ENCODE measurements around the gene DDOST. TPM values are rescaled to one million over a fixed set of nuclear protein-coding genes. Genes with fewer than 3 reads are reported as not detected.

The DDOST gene
- total RNA-seq, 4 donors from 2014 or later, result 70.3 to 157 (median 105) TPM

- peaks cover 0 to 4% (median 0%) of the 10 kb centered on the region in 4 donors for H3K4me1 ChIP-seq
- no peak for DNase-seq
- in situ Hi-C loops (cut with MboI; ENCODE audit: low pct_ligation_motif_present in 1 of 4, low pct_unique_long_range_greater_than_20kb in 1 of 4, low sequenced_read_pairs in 3 of 4) (no loop called here), intact Hi-C loops (cut with DNase I; ENCODE audit: low total_unique reads) (no loop called here)
- no peak overlapping the region for H3K4me3 ChIP-seq
- no peaks in the 10 kb centered on the region for H3K36me3 ChIP-seq
- H3K9me3 ChIP-seq, result no peaks in the 10 kb centered on the region
- H3K27ac ChIP-seq, result no peak overlapping the region
- no peak for TF ChIP-seq CTCF (IDR thresholded peaks at IDR 0.05)
- TF ChIP-seq POLR2AphosphoS5 (IDR thresholded peaks at IDR 0.05), result no peak
- TF ChIP-seq EP300 (IDR thresholded peaks at IDR 0.05; ENCODE audit: low read depth), result no peak
- TF ChIP-seq POLR2A (IDR thresholded peaks at IDR 0.05), result no peak
- 71 to 81% methylated on average over 1 of the region's 1 CpG for WGBS, 2 donors (ENCODE audit: low coverage in 1 of 2)
- no peaks in the 10 kb centered on the region for H3K27me3 ChIP-seq
Measured at GRCh38 chr1:20619999-20620398, 41.2 kb downstream of the DDOST start.

GRCh38 chr1:20618550-20618949, 42.6 kb downstream of the DDOST start:
- H3K9me3 ChIP-seq, result no peaks in the 10 kb centered on the region
- TF ChIP-seq EP300 (IDR thresholded peaks at IDR 0.05; ENCODE audit: low read depth) (no peak), POLR2AphosphoS5 (IDR thresholded peaks at IDR 0.05) (no peak), CTCF (IDR thresholded peaks at IDR 0.05) (no peak), POLR2A (IDR thresholded peaks at IDR 0.05) (no peak)
- no peak overlapping the region for H3K27ac ChIP-seq
- no peaks in the 10 kb centered on the region for H3K27me3 ChIP-seq
- 56% methylated on average over 4 of the region's 4 CpGs; no CpG with 5 or more reads in 1 of the 2 donors for WGBS, 2 donors (ENCODE audit: low coverage in 1 of 2)
- no peak overlapping the region for H3K4me3 ChIP-seq
- no peak for DNase-seq
- in situ Hi-C loops (cut with MboI; ENCODE audit: low pct_ligation_motif_present in 1 of 4, low pct_unique_long_range_greater_than_20kb in 1 of 4, low sequenced_read_pairs in 3 of 4) (no loop called here), intact Hi-C loops (cut with DNase I; ENCODE audit: low total_unique reads) (no loop called here)
- H3K4me1 ChIP-seq, result peaks cover 9 to 18% (median 9%) of the 10 kb centered on the region in 4 donors
- no peaks in the 10 kb centered on the region for H3K36me3 ChIP-seq

- 75% methylated on average over 3 of the region's 3 CpGs for WGBS, 2 donors (ENCODE audit: low coverage in 1 of 2)
- peaks cover 9 to 27% (median 16%) of the 10 kb centered on the region in 4 donors for H3K4me1 ChIP-seq
- H3K27me3 ChIP-seq, result no peaks in the 10 kb centered on the region
- H3K4me3 ChIP-seq, result no peak overlapping the region
- intact Hi-C loops (cut with DNase I; ENCODE audit: low total_unique reads), result no loop called here
- TF ChIP-seq EP300 (IDR thresholded peaks at IDR 0.05; ENCODE audit: low read depth), result no peak
- no peak for TF ChIP-seq POLR2AphosphoS5 (IDR thresholded peaks at IDR 0.05)
- no peak for TF ChIP-seq POLR2A (IDR thresholded peaks at IDR 0.05)
- TF ChIP-seq CTCF (IDR thresholded peaks at IDR 0.05), result no peak
- H3K27ac ChIP-seq, result peak overlapping the region in 1 of 4 donors; percentile 14
- no peak for DNase-seq
- H3K36me3 ChIP-seq, result no peaks in the 10 kb centered on the region
- in situ Hi-C loops (cut with MboI; ENCODE audit: low pct_ligation_motif_present in 1 of 4, low pct_unique_long_range_greater_than_20kb in 1 of 4, low sequenced_read_pairs in 3 of 4), result no loop called here
- no peaks in the 10 kb centered on the region for H3K9me3 ChIP-seq
Measured at GRCh38 chr1:20616847-20617487, 44.2 kb downstream of the DDOST start.

GRCh38 chr1:20615946-20616846, 45.0 kb downstream of the DDOST start:
- Histone ChIP-seq H3K36me3 (no peaks in the 10 kb centered on the region), H3K9me3 (no peaks in the 10 kb centered on the region), H3K27ac (peak overlapping the region in 1 of 4 donors; percentile 14), H3K4me1 (peaks cover 9 to 28% (median 16%) of the 10 kb centered on the region in 4 donors), H3K27me3 (no peaks in the 10 kb centered on the region), H3K4me3 (no peak overlapping the region)
- intact Hi-C loops (cut with DNase I; ENCODE audit: low total_unique reads) (no loop called here), in situ Hi-C loops (cut with MboI; ENCODE audit: low pct_ligation_motif_present in 1 of 4, low pct_unique_long_range_greater_than_20kb in 1 of 4, low sequenced_read_pairs in 3 of 4) (no loop called here)
- TF ChIP-seq EP300 (IDR thresholded peaks at IDR 0.05; ENCODE audit: low read depth), result no peak
- 53 to 66% methylated on average over 5 to 20 of the region's 20 CpGs for WGBS, 2 donors (ENCODE audit: low coverage in 1 of 2)
- DNase-seq, result no peak

All from transverse colon (tissue), 4 donors.